CD4-positive, CD25-positive, alpha-beta regulatory T cell (primary cell): ENCODE measurements around the gene NKX2-1. TPM values are rescaled to one million over a fixed set of nuclear protein-coding genes. Genes with fewer than 3 reads are reported as not detected.

Experiments
- ATAC-seq, 2 donors: fragments of 150-1000 bp; cut with Tn5 transposase; one replicate each; pipeline ENCODE4 v1.10.0; 2021; ENCODE audit warnings: low read depth in 2 of 2, moderate number of reproducible peaks in 2 of 2, moderate library complexity in 1 of 2
- DNase-seq, 3 donors: peaks; one replicate each; pipeline versions ENCODE4 v3.0.0 to v3.0.0-alpha.2; 2012 to 2022; ENCODE audit warnings: mixed read lengths in 1 of 3
- H3K27ac ChIP-seq: one replicate; pipeline ENCODE4 v1.7.0; 2013; ENCODE audit warnings: mild to moderate bottlenecking, low read length; ENCODE audit not compliant: insufficient read depth, poor library complexity, severe bottlenecking
- H3K27me3 ChIP-seq: one replicate; pipeline ENCODE4 v1.7.0; 2013; ENCODE audit warnings: low read length; ENCODE audit not compliant: control insufficient read depth, insufficient read depth
- H3K36me3 ChIP-seq: one replicate; pipeline ENCODE4 v1.7.0; 2013; ENCODE audit warnings: mild to moderate bottlenecking, low read length, moderate library complexity; ENCODE audit not compliant: control insufficient read depth, insufficient read depth
- H3K4me1 ChIP-seq: 2 replicates; pipeline ENCODE4 v1.7.0; 2013; ENCODE audit warnings: mild to moderate bottlenecking, low read length; ENCODE audit not compliant: insufficient read depth, control insufficient read depth, poor library complexity, severe bottlenecking
- H3K4me3 ChIP-seq: one replicate; pipeline ENCODE4 v1.7.0; 2013; ENCODE audit warnings: low read depth, mild to moderate bottlenecking, low read length, moderate library complexity
- H3K9me3 ChIP-seq, 2 experiments: 1 replicate in 1 of 2; 2 replicates in 1 of 2; pipeline ENCODE4 v1.7.0; 2013; ENCODE audit warnings: low read length in 2 of 2, mild to moderate bottlenecking in 1 of 2, moderate library complexity in 1 of 2; ENCODE audit not compliant: control insufficient read depth in 2 of 2
- H3K27ac Mint-ChIP-seq, 3 donors: one replicate each; pipeline ENCODE4 v1.8.0; 2020 to 2022; ENCODE audit warnings: mild to moderate bottlenecking in 3 of 3, mixed read lengths in 3 of 3, moderate library complexity in 2 of 3
- H3K27me3 Mint-ChIP-seq: one replicate; pipeline ENCODE4 v1.8.0; 2022; ENCODE audit warnings: mild to moderate bottlenecking, mixed read lengths
- H3K36me3 Mint-ChIP-seq: one replicate; pipeline ENCODE4 v1.8.0; 2020; ENCODE audit warnings: mixed read lengths
- H3K4me1 Mint-ChIP-seq, 4 donors: one replicate each; pipeline ENCODE4 v1.8.0; 2020 to 2022; ENCODE audit warnings: mixed read lengths in 4 of 4, mild to moderate bottlenecking in 1 of 4
- H3K4me3 Mint-ChIP-seq, 4 donors: one replicate each; pipeline ENCODE4 v1.8.0; 2020 to 2022; ENCODE audit warnings: mild to moderate bottlenecking in 4 of 4, mixed read lengths in 4 of 4, moderate library complexity in 3 of 4
- H3K9me3 Mint-ChIP-seq, 7 donors: one replicate each; pipeline ENCODE4 v1.8.0; 2020 to 2022; ENCODE audit warnings: mixed read lengths in 7 of 7, mild to moderate bottlenecking in 3 of 7, moderate library complexity in 2 of 7
- polyA plus RNA-seq, 4 donors: library from polyadenylated mRNA; unstranded; fragments of 300-500 nt; fragmentation: Illumina TruSeq; gene quantifications; one replicate each; pipeline ENCODE4 v1.2.3, GENCODE V29; 2021
- total RNA-seq: library from RNA; stranded (reverse); gene quantifications from one replicate; pipeline ENCODE4 v1.2.3, GENCODE V29; 2022

Gene NKX2-1
- total and polyA plus RNA-seq, 5 donors from 2014 or later, result not detected

GRCh38 chr14:36515105-36515593, 4.9 kb downstream of the NKX2-1 start:
- Histone ChIP-seq H3K27me3 (peaks cover 26% of the 10 kb centered on the region), H3K9me3 (no peaks in the 10 kb centered on the region), H3K36me3 (no peaks in the 10 kb centered on the region), H3K4me3 (no peak overlapping the region), H3K27ac (no peak overlapping the region), H3K4me1 (peaks cover 4% of the 10 kb centered on the region)
- Mint-ChIP-seq H3K4me3 (no peak overlapping the region), H3K9me3 (peaks cover 0 to 4% (median 0%) of the 10 kb centered on the region in 7 donors), H3K27ac (no peak overlapping the region), H3K4me1 (peaks cover 0 to 6% (median 3%) of the 10 kb centered on the region in 4 donors), H3K36me3 (peaks cover 3% of the 10 kb centered on the region), H3K27me3 (peaks cover 77% of the 10 kb centered on the region)
- DNase-seq (no peak), ATAC-seq (no peak)

- H3K9me3 ChIP-seq, result no peaks in the 10 kb centered on the region
Measured at GRCh38 chr14:36514278-36515104, 5.5 kb downstream of the NKX2-1 start.

GRCh38 chr14:36513451-36514277, 6.4 kb downstream of the NKX2-1 start:
- DNase-seq, result no peak
- Histone ChIP-seq H3K27ac (no peak overlapping the region), H3K36me3 (no peaks in the 10 kb centered on the region), H3K27me3 (peaks cover 40% of the 10 kb centered on the region), H3K4me3 (no peak overlapping the region), H3K9me3 (no peaks in the 10 kb centered on the region), H3K4me1 (no peaks in the 10 kb centered on the region)
- peaks cover 3% of the 10 kb centered on the region for H3K36me3 Mint-ChIP-seq
- no peak overlapping the region for H3K27ac Mint-ChIP-seq
- peaks cover 0 to 6% (median 1%) of the 10 kb centered on the region in 4 donors for H3K4me1 Mint-ChIP-seq
- H3K4me3 Mint-ChIP-seq, result no peak overlapping the region
- peaks cover 82% of the 10 kb centered on the region for H3K27me3 Mint-ChIP-seq
- no peak for ATAC-seq
- peaks cover 0 to 9% (median 0%) of the 10 kb centered on the region in 7 donors for H3K9me3 Mint-ChIP-seq

More at GRCh38 chr14:36514278-36515104, 5.5 kb downstream of the NKX2-1 start:
- no peak overlapping the region for H3K4me3 Mint-ChIP-seq
- peaks cover 0 to 5% (median 0%) of the 10 kb centered on the region in 7 donors for H3K9me3 Mint-ChIP-seq
- H3K4me1 ChIP-seq, result peaks cover 4% of the 10 kb centered on the region
- H3K4me1 Mint-ChIP-seq, result peaks cover 0 to 6% (median 3%) of the 10 kb centered on the region in 4 donors
- H3K36me3 Mint-ChIP-seq, result peaks cover 3% of the 10 kb centered on the region
- H3K36me3 ChIP-seq, result no peaks in the 10 kb centered on the region
- H3K4me3 ChIP-seq, result no peak overlapping the region
- DNase-seq (no peak), ATAC-seq (no peak)
- peaks cover 32% of the 10 kb centered on the region for H3K27me3 ChIP-seq
- no peak overlapping the region for H3K27ac ChIP-seq
- peaks cover 80% of the 10 kb centered on the region for H3K27me3 Mint-ChIP-seq
- H3K27ac Mint-ChIP-seq, result no peak overlapping the region

- peaks cover 0 to 6% (median 1%) of the 10 kb centered on the region in 4 donors for H3K4me1 Mint-ChIP-seq
- H3K36me3 Mint-ChIP-seq, result peaks cover 3% of the 10 kb centered on the region
- no peak overlapping the region for H3K4me3 Mint-ChIP-seq
- H3K27me3 Mint-ChIP-seq, result peaks cover 84% of the 10 kb centered on the region
- Histone ChIP-seq H3K36me3 (no peaks in the 10 kb centered on the region), H3K9me3 (no peaks in the 10 kb centered on the region), H3K27me3 (peaks cover 42% of the 10 kb centered on the region), H3K27ac (no peak overlapping the region), H3K4me1 (no peaks in the 10 kb centered on the region), H3K4me3 (no peak overlapping the region)
- H3K27ac Mint-ChIP-seq, result no peak overlapping the region
- peaks cover 0 to 9% (median 0%) of the 10 kb centered on the region in 7 donors for H3K9me3 Mint-ChIP-seq
- no peak for DNase-seq
- no peak for ATAC-seq
Measured at GRCh38 chr14:36513012-36513420, 7.0 kb downstream of the NKX2-1 start.

GRCh38 chr14:36512585-36513003, 7.4 kb downstream of the NKX2-1 start:
- H3K36me3 ChIP-seq, result no peaks in the 10 kb centered on the region

GRCh38 chr14:36511981-36512584, 7.9 kb downstream of the NKX2-1 start:
- Mint-ChIP-seq H3K27me3 (peaks cover 91% of the 10 kb centered on the region), H3K4me3 (peak overlapping the region in 1 of 4 donors; percentile 8), H3K9me3 (peaks cover 0 to 13% (median 0%) of the 10 kb centered on the region in 7 donors), H3K4me1 (peaks cover 0 to 6% (median 3%) of the 10 kb centered on the region in 4 donors), H3K27ac (no peak overlapping the region), H3K36me3 (peaks cover 4% of the 10 kb centered on the region)
- DNase-seq, result no peak
- H3K27me3 ChIP-seq, result peaks cover 47% of the 10 kb centered on the region
- H3K9me3 ChIP-seq, result no peaks in the 10 kb centered on the region
- no peaks in the 10 kb centered on the region for H3K36me3 ChIP-seq
- no peak overlapping the region for H3K27ac ChIP-seq
- no peak for ATAC-seq
- no peak overlapping the region for H3K4me3 ChIP-seq
- H3K4me1 ChIP-seq, result no peaks in the 10 kb centered on the region

More at GRCh38 chr14:36512585-36513003, 7.4 kb downstream of the NKX2-1 start:
- Mint-ChIP-seq H3K27me3 (peaks cover 88% of the 10 kb centered on the region), H3K27ac (no peak overlapping the region), H3K9me3 (peaks cover 0 to 13% (median 0%) of the 10 kb centered on the region in 7 donors), H3K4me1 (peaks cover 0 to 6% (median 3%) of the 10 kb centered on the region in 4 donors), H3K4me3 (peak overlapping the region in 1 of 4 donors; percentile 8), H3K36me3 (peaks cover 3% of the 10 kb centered on the region)
- DNase-seq (no peak), ATAC-seq (no peak)
- H3K4me3 ChIP-seq, result no peak overlapping the region
- H3K27me3 ChIP-seq, result peaks cover 46% of the 10 kb centered on the region
- no peaks in the 10 kb centered on the region for H3K4me1 ChIP-seq
- no peaks in the 10 kb centered on the region for H3K9me3 ChIP-seq
- no peak overlapping the region for H3K27ac ChIP-seq

- no peaks in the 10 kb centered on the region for H3K36me3 ChIP-seq
- peaks cover 53% of the 10 kb centered on the region for H3K27me3 ChIP-seq
- no peak overlapping the region for H3K4me3 ChIP-seq
- Mint-ChIP-seq H3K27me3 (peaks cover 89% of the 10 kb centered on the region), H3K9me3 (peaks cover 0 to 20% (median 0%) of the 10 kb centered on the region in 7 donors), H3K27ac (no peak overlapping the region), H3K36me3 (peaks cover 11% of the 10 kb centered on the region), H3K4me1 (peaks cover 0 to 14% (median 5%) of the 10 kb centered on the region in 4 donors), H3K4me3 (no peak overlapping the region)
- H3K9me3 ChIP-seq, result no peaks in the 10 kb centered on the region
- no peaks in the 10 kb centered on the region for H3K4me1 ChIP-seq
- ATAC-seq (no peak), DNase-seq (no peak)
- H3K27ac ChIP-seq, result no peak overlapping the region
Measured at GRCh38 chr14:36510874-36511273, 9.2 kb downstream of the NKX2-1 start.
